Measurements from ENCODE around the gene RNPEPL1.

- TF ChIP-seq EZH2 (IDR thresholded peaks at IDR 0.05; ENCODE audit: borderline replicate concordance), result no peak
- no peak for TF ChIP-seq CTCF (IDR thresholded peaks at IDR 0.05; ENCODE audit: poor library complexity)
- no peak for TF ChIP-seq EZH2phosphoT487 (IDR thresholded peaks at IDR 0.05; ENCODE audit: low read depth, severe bottlenecking, unreplicated experiment)
Observed at GRCh38 chr2:240581811-240582210, 13.5 kb downstream of the RNPEPL1 start.

All from hepatocyte (in vitro differentiated cells).